Left ventricle myocardium inferior (tissue), 1 donor: ENCODE measurements around the gene DUOXA1. TPM values are rescaled to one million over a fixed set of nuclear protein-coding genes. Genes with fewer than 3 reads are reported as not detected.

ENCODE experiments used
- DNase-seq: peaks from one replicate; pipeline ENCODE4 v3.0.0-alpha.2; 2020
- H3K27ac ChIP-seq: fragments of 200-600 bp; replicated peaks from 2 replicates; pipeline ENCODE4 v1.8.0; 2021
- H3K27me3 ChIP-seq: fragments of 200-600 bp; 2 replicates; pipeline ENCODE4 v1.8.0; 2021; ENCODE audit warnings: low read depth
- H3K36me3 ChIP-seq: fragments of 200-600 bp; 2 replicates; pipeline ENCODE4 v1.8.0; 2021
- H3K4me1 ChIP-seq: fragments of 200-600 bp; 2 replicates; pipeline ENCODE4 v1.8.0; 2021
- H3K4me3 ChIP-seq: fragments of 200-600 bp; 2 replicates; pipeline ENCODE4 v1.8.0; 2021; ENCODE audit warnings: mild to moderate bottlenecking, moderate library complexity
- H3K9me3 ChIP-seq: fragments of 200-600 bp; replicated peaks from 2 replicates; pipeline ENCODE4 v1.8.0; 2021
- CTCF ChIP-seq: fragments of 200-600 bp; IDR thresholded peaks from 2 replicates; pipeline ENCODE4 v1.8.0; 2021; ENCODE audit warnings: antibody characterized with exemption, mild to moderate bottlenecking, borderline replicate concordance
- intact Hi-C: fragments of 100-400 bp; cut with micrococcal nuclease; formaldehyde crosslinking; loops from one replicate; pipeline ENCODE4 v1.11.0; 2022
- total RNA-seq: library from RNA; stranded (reverse); fragmentation: NEBNext Ultra II Directional; extraction: Animal tissue kit (Norgen Biotek cat#: 25700); gene quantifications from one replicate; pipeline ENCODE4 v1.2.1, GENCODE V29; 2021
- donor health status: DM: no; HTN: yes; CAD: no; lungs with severe emphysema.

DUOXA1 gene
- total RNA-seq, 1 donor from 2014 or later = 0.30 TPM

- Histone ChIP-seq H3K4me1 (no peaks in the 10 kb centered on the region), H3K36me3 (no peaks in the 10 kb centered on the region), H3K9me3 (no peaks in the 10 kb centered on the region), H3K27me3 (peaks cover 4% of the 10 kb centered on the region), H3K4me3 (no peak overlapping the region), H3K27ac (no peak overlapping the region)
- TF ChIP-seq CTCF = no peak
- intact Hi-C loops = no loop called here
- no peak for DNase-seq
Observed at GRCh38 chr15:45094358-45094730, 35.3 kb downstream of the DUOXA1 start.

- DNase-seq = no peak
- Histone ChIP-seq H3K4me1 (peaks cover 1% of the 10 kb centered on the region), H3K27me3 (peaks cover 4% of the 10 kb centered on the region), H3K4me3 (no peak overlapping the region), H3K36me3 (no peaks in the 10 kb centered on the region), H3K9me3 (no peaks in the 10 kb centered on the region), H3K27ac (no peak overlapping the region)
- intact Hi-C loops = no loop called here
- TF ChIP-seq CTCF = no peak
Observed at GRCh38 chr15:45093622-45094357, 35.9 kb downstream of the DUOXA1 start.

- intact Hi-C loops = no loop called here
- no peaks in the 10 kb centered on the region for H3K9me3 ChIP-seq
- DNase-seq = no peak
- H3K36me3 ChIP-seq = no peaks in the 10 kb centered on the region
- no peak for TF ChIP-seq CTCF
- no peak overlapping the region for H3K4me3 ChIP-seq
- peaks cover 4% of the 10 kb centered on the region for H3K4me1 ChIP-seq
- H3K27ac ChIP-seq = no peak overlapping the region
- H3K27me3 ChIP-seq = peaks cover 4% of the 10 kb centered on the region
Observed at GRCh38 chr15:45093013-45093412, 36.7 kb downstream of the DUOXA1 start.

- peaks cover 4% of the 10 kb centered on the region for H3K4me1 ChIP-seq
Observed at GRCh38 chr15:45091576-45091975, 38.1 kb downstream of the DUOXA1 start.

GRCh38 chr15:45091161-45091560 lies 38.5 kb downstream of the DUOXA1 start:
- Histone ChIP-seq H3K4me1 (peaks cover 4% of the 10 kb centered on the region), H3K27ac (no peak overlapping the region), H3K27me3 (peaks cover 9% of the 10 kb centered on the region), H3K4me3 (no peak overlapping the region), H3K36me3 (no peaks in the 10 kb centered on the region), H3K9me3 (no peaks in the 10 kb centered on the region)
- no peak for DNase-seq
- intact Hi-C loops = no loop called here
- no peak for TF ChIP-seq CTCF

More at GRCh38 chr15:45091576-45091975, 38.1 kb downstream of the DUOXA1 start:
- no peaks in the 10 kb centered on the region for H3K9me3 ChIP-seq
- DNase-seq = peak; percentile 43
- H3K36me3 ChIP-seq = no peaks in the 10 kb centered on the region
- TF ChIP-seq CTCF = no peak
- intact Hi-C loops = no loop called here
- no peak overlapping the region for H3K4me3 ChIP-seq
- H3K27ac ChIP-seq = no peak overlapping the region
- peaks cover 9% of the 10 kb centered on the region for H3K27me3 ChIP-seq
